Breast epithelium (tissue), 4 donors: ENCODE data around the gene WDR11. TPM values are rescaled to one million over a fixed set of nuclear protein-coding genes. Genes with fewer than 3 reads are reported as not detected.

ENCODE experiments used
- DNase-seq, 2 donors: peaks; one replicate each; pipeline ENCODE4 v3.0.0-alpha.2; 2019; ENCODE audit warnings: low spot score in 2 of 2
- H3K27ac ChIP-seq, 2 donors: fragments of 200-600 bp; sonication (generic) in 1 of 2; one replicate each; pipeline ENCODE4 v1.5.1; 2016 to 2019; ENCODE audit warnings: mild to moderate bottlenecking in 1 of 2
- H3K27me3 ChIP-seq, 2 donors: fragments of 200-600 bp; sonication (generic) in 1 of 2; one replicate each; pipeline versions ENCODE4 v1.5.1 to v1.6.0; 2017 to 2019; ENCODE audit warnings: control low read depth in 1 of 2, mild to moderate bottlenecking in 1 of 2
- H3K36me3 ChIP-seq: fragments of 200-600 bp; one replicate; pipeline ENCODE4 v1.5.1; 2019
- H3K4me1 ChIP-seq, 2 donors: fragments of 200-600 bp; sonication (generic); one replicate each; pipeline ENCODE4 v1.5.1; 2016 to 2019; ENCODE audit warnings: control low read depth in 1 of 2
- H3K4me3 ChIP-seq, 3 donors: fragments of 200-600 bp; sonication (generic); 1 replicate in 2 of 3; 2 replicates in 1 of 3; pipeline ENCODE4 v1.5.1; 2016 to 2019; ENCODE audit warnings: mild to moderate bottlenecking in 3 of 3, moderate library complexity in 2 of 3
- H3K9me3 ChIP-seq, 2 donors: fragments of 200-600 bp; sonication (generic) in 1 of 2; one replicate each; pipeline ENCODE4 v1.5.1; 2016 to 2019; ENCODE audit warnings: control low read depth in 1 of 2
- POLR2A ChIP-seq: fragments of 450-650 bp; IDR thresholded peaks from one replicate; pipeline ENCODE4 v1.6.1; 2016; ENCODE audit warnings: antibody characterized with exemption, mild to moderate bottlenecking, moderate library complexity
- POLR2AphosphoS5 ChIP-seq, 3 donors: sonication (generic); formaldehyde crosslinking; IDR thresholded peaks; one replicate each; pipeline ENCODE4 v1.6.1; 2017; ENCODE audit warnings: antibody characterized with exemption in 3 of 3
- intact Hi-C: fragments of 100-400 bp; cut with DNase I; formaldehyde crosslinking; loops from one replicate; pipeline ENCODE4 v1.15.1; 2023; ENCODE audit warnings: low total_unique reads
- total RNA-seq, 3 donors: library from RNA; depleted of rRNA; stranded (reverse); fragments of >200 nt; gene quantifications; one replicate each; pipeline ENCODE4 v1.1.0, GENCODE V29; 2016
- TF ChIP-seq, protein P1 (sequence below), 3 donors: fragments of 450-650 bp; IDR thresholded peaks; one replicate each; pipeline ENCODE4 v1.5.1; 2016 to 2017; ENCODE audit warnings: antibody characterized with exemption in 3 of 3, mild to moderate bottlenecking in 3 of 3, moderate library complexity in 3 of 3

WDR11 gene
- total RNA-seq, 3 donors from 2014 or later, result 58.7 to 74.8 (median 65.6) TPM

DNA sequence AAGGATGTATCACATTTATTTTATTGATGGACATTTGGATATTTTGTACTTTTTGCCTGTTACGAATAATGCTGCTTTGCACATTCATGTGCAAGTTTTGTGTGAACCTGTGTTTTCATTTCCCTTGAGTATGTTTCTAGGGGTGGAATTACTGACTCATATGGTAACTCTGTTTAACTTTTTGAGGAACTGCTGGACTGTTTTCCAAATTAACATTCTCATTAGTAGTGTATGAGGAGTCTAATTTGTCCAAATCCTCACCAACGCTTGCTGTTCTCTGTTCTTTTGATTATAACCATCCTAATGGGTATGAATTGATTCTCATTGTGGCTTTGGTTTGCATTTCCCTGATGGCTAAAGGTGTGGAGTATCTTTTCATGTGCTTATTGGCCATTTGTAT is 3.2 kb downstream of the WDR11 start:
- no peaks in the 10 kb centered on the region for H3K36me3 ChIP-seq
- no peaks in the 10 kb centered on the region for H3K9me3 ChIP-seq
- TF ChIP-seq POLR2AphosphoS5 (IDR thresholded peaks at IDR 0.05), result no peak
- TF ChIP-seq, protein P1, sequence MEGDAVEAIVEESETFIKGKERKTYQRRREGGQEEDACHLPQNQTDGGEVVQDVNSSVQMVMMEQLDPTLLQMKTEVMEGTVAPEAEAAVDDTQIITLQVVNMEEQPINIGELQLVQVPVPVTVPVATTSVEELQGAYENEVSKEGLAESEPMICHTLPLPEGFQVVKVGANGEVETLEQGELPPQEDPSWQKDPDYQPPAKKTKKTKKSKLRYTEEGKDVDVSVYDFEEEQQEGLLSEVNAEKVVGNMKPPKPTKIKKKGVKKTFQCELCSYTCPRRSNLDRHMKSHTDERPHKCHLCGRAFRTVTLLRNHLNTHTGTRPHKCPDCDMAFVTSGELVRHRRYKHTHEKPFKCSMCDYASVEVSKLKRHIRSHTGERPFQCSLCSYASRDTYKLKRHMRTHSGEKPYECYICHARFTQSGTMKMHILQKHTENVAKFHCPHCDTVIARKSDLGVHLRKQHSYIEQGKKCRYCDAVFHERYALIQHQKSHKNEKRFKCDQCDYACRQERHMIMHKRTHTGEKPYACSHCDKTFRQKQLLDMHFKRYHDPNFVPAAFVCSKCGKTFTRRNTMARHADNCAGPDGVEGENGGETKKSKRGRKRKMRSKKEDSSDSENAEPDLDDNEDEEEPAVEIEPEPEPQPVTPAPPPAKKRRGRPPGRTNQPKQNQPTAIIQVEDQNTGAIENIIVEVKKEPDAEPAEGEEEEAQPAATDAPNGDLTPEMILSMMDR (IDR thresholded peaks at IDR 0.05), result no peak
- TF ChIP-seq POLR2A, result no peak
- H3K4me3 ChIP-seq, result no peak overlapping the region
- peaks cover 0 to 9% of the 10 kb centered on the region in 2 donors for H3K4me1 ChIP-seq
- H3K27me3 ChIP-seq, result no peaks in the 10 kb centered on the region
- H3K27ac ChIP-seq, result no peak overlapping the region
- DNase-seq, result no peak
- intact Hi-C loops, result no loop called here

DNA sequence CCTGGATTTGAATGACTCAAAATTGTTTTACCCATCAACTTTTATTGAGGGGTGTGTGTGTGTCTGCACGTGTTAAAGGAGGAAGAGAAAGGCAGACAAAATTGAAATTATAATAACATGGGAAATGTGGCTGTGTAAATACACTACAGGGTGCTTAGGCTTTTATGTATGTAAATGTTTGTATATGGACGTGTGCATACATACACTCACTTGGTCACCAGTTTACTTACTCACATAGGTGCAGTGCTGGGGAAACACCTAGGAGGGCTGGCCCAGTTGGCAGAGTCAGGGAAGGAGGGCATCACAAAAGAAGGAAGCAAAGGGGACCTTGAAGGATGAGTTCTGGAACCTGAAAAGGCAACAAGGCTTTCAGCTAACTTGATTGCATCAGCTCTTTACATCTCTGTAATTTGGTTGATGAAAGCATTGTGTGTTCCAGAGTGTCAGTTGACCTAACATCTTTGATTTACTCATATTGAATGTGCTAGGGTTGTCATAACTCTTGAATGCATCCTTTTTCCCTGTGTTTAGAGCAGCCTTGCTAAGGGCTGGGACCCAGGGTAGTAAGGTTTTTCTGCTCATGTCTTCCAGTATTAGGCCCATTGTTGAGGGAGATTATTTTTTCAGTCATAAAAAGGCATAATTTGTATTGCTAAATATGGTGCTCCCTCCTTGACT is 10.2 kb downstream of the WDR11 start:
- Histone ChIP-seq H3K27me3 (no peaks in the 10 kb centered on the region), H3K4me3 (no peak overlapping the region), H3K36me3 (no peaks in the 10 kb centered on the region), H3K27ac (no peak overlapping the region), H3K4me1 (no peaks in the 10 kb centered on the region), H3K9me3 (no peaks in the 10 kb centered on the region)
- intact Hi-C loops, result no loop called here
- TF ChIP-seq, protein P1 (IDR thresholded peaks at IDR 0.05), result no peak
- TF ChIP-seq POLR2A (no peak), POLR2AphosphoS5 (IDR thresholded peaks at IDR 0.05) (no peak)
- no peak for DNase-seq

DNA sequence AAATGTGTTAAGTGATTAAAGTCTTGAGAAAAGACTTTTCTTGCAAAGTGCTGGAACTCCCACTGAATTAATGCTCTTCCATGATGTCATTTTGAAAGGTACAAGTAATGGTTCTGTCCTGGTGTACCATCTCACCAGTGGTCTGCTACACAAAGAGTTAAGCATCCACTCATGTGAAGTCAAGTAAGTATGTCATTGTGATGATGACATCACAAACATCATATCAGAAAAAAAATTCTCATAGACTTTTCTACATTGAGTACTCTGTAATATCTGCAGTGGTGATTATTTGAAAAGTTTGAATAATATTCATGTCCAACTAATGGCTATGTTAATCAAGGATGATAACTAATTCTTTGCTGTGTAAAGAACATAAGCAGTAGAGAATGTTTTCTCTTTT is 22.6 kb downstream of the WDR11 start:
- H3K4me1 ChIP-seq, result no peaks in the 10 kb centered on the region
- H3K9me3 ChIP-seq, result no peaks in the 10 kb centered on the region
- TF ChIP-seq POLR2A (no peak), POLR2AphosphoS5 (IDR thresholded peaks at IDR 0.05) (no peak)
- TF ChIP-seq, protein P1 (IDR thresholded peaks at IDR 0.05), result no peak
- H3K27me3 ChIP-seq, result no peaks in the 10 kb centered on the region
- no peak for DNase-seq
- H3K36me3 ChIP-seq, result no peaks in the 10 kb centered on the region
- no peak overlapping the region for H3K27ac ChIP-seq
- H3K4me3 ChIP-seq, result no peak overlapping the region
- intact Hi-C loops, result no loop called here

DNA sequence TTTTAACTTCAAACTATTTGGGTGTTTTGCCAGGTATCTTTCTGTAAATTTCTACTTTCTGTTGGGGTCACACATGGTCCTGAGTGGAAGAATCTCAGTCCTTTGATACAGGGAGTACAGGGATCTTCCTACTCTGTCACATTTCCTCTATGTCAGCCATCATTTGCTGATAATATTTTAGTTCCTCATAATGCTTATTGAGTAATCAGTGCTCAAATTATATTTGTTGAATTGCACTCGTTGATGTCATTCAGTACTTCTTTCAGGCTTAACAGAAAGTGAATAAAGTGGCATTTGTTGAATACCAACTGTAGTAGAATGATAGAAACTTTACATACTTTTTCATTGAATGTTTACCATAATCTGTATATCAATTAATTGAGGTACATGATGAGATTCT is 31.9 kb downstream of the WDR11 start:
- H3K4me1 ChIP-seq, result no peaks in the 10 kb centered on the region
- no peak for DNase-seq
- no peaks in the 10 kb centered on the region for H3K9me3 ChIP-seq
- H3K27me3 ChIP-seq, result no peaks in the 10 kb centered on the region
- no peak overlapping the region for H3K4me3 ChIP-seq
- intact Hi-C loops, result no loop called here
- no peaks in the 10 kb centered on the region for H3K36me3 ChIP-seq
- H3K27ac ChIP-seq, result no peak overlapping the region
- TF ChIP-seq POLR2A (no peak), POLR2AphosphoS5 (IDR thresholded peaks at IDR 0.05) (no peak)
- TF ChIP-seq, protein P1 (IDR thresholded peaks at IDR 0.05), result no peak

DNA sequence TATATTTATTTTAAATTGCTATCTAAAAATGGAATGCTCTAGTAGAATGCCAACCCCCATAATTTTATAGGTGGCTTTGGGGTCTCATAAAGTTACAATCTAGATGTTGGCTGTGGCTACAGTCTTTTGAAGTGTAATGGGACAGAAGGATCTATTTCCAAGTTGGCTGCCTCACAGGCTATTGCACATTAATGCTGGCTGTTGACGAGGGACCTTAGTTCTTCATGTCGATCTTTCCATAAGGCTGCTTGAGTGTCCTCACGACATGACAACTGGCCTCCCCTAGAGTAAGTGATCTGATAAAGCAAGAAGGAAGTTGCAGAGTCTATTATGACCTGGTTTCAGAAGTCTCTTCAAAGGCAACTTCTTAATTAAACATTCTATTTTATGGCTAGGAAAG is 36.3 kb downstream of the WDR11 start:
- intact Hi-C loops, result no loop called here
- Histone ChIP-seq H3K27ac (no peak overlapping the region), H3K4me1 (no peaks in the 10 kb centered on the region), H3K27me3 (no peaks in the 10 kb centered on the region), H3K36me3 (no peaks in the 10 kb centered on the region), H3K4me3 (no peak overlapping the region), H3K9me3 (no peaks in the 10 kb centered on the region)
- TF ChIP-seq POLR2A (no peak), POLR2AphosphoS5 (IDR thresholded peaks at IDR 0.05) (no peak)
- TF ChIP-seq, protein P1 (IDR thresholded peaks at IDR 0.05), result no peak
- no peak for DNase-seq
